ENCODE data around the gene TOP1. TPM values are rescaled to one million over a fixed set of nuclear protein-coding genes. Genes with fewer than 3 reads are reported as not detected.

The TOP1 gene
- total and polyA plus RNA-seq, 2 donors from 2014 or later = 23.4 to 49.9 TPM

DNA sequence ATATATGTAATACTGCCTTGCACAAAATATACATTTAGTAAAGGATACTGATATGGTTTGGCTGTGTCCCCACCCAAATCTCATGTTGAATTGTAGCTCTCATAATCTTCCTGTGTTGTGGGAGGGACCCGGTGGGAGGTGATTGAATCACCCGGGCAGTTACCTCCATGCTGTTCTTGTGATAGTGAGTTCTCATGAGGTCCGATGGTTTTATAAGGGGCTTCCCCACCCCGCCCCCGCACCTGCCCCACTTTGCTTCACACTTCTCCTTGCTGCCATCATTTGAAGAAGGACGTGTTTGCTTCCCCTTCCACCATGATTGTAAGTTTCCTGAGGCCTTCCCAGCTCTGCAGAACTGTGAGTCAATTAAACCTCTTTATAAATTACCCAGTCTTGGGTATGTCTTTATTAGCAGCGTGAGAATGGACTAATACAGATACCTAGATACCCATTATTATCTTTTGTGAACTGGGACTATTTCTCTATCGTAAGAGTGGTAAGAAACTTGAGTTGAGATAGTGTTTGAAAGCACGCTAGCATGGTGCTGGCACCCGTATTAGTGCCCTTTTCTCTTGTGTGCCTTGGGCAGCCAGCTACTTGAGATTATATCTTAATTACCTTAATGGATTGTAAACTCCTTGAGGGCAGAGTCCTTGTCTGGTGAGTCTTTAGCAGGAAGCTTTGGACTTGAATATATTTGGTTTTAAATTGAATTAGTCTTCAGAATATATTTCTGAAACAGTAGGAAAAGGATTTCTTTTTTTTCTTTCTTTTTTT, 25.6 kb downstream of the TOP1 start:
- FAIRE-seq = no peak
- TF ChIP-seq, protein P1, sequence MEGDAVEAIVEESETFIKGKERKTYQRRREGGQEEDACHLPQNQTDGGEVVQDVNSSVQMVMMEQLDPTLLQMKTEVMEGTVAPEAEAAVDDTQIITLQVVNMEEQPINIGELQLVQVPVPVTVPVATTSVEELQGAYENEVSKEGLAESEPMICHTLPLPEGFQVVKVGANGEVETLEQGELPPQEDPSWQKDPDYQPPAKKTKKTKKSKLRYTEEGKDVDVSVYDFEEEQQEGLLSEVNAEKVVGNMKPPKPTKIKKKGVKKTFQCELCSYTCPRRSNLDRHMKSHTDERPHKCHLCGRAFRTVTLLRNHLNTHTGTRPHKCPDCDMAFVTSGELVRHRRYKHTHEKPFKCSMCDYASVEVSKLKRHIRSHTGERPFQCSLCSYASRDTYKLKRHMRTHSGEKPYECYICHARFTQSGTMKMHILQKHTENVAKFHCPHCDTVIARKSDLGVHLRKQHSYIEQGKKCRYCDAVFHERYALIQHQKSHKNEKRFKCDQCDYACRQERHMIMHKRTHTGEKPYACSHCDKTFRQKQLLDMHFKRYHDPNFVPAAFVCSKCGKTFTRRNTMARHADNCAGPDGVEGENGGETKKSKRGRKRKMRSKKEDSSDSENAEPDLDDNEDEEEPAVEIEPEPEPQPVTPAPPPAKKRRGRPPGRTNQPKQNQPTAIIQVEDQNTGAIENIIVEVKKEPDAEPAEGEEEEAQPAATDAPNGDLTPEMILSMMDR (IDR thresholded peaks at IDR 0.05; ENCODE audit: borderline replicate concordance, extremely low read depth, insufficient read depth) = no peak
- H3K9me3 ChIP-seq (ENCODE audit: control insufficient read depth in 2 of 3, insufficient read depth in 1 of 3, low read length in 3 of 3) = no peaks in the 10 kb centered on the region
- intact Hi-C loops (cut with DNase I) = no loop called here
- H3K4me1 ChIP-seq (ENCODE audit: control insufficient read depth in 2 of 3, insufficient read depth in 2 of 3, low read depth in 1 of 3, low read length in 3 of 3) = peaks cover 2 to 34% (median 30%) of the 10 kb centered on the region in 3 donors
- no peak for DNase-seq
- no peaks in the 10 kb centered on the region for H3K27me3 ChIP-seq (ENCODE audit: control insufficient read depth, insufficient read depth, low read length)
- no peak overlapping the region for H3K4me3 ChIP-seq (ENCODE audit: low read length in 3 of 3)
- H3K36me3 ChIP-seq (ENCODE audit: control insufficient read depth in 2 of 3, insufficient read depth in 3 of 3, low read length in 3 of 3) = no peaks in the 10 kb centered on the region
- no peak overlapping the region for H3K27ac ChIP-seq (ENCODE audit: low read depth in 2 of 2, low read length in 2 of 2)
- H3K9ac ChIP-seq (ENCODE audit: low read length in 3 of 3) = no peak overlapping the region

DNA sequence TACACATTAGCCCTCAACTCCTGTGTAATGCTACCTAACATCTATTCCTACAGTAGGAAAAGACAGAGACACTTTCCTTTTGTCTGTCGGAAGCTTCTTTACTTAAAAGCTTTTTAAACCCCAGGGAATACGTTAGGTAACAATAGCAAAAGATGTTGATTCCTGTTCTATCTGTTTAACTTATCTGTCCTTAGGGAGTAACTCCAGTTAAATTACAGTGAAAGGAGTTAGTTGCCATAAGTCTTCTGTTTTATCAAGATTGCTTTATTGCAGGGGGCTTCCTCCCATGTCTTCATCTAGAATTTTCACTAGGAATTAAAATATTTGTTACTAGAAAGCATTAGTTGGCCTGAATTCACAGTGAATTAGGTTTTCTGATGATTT, 26.2 kb downstream of the TOP1 start:
- H3K9ac ChIP-seq (ENCODE audit: low read length in 3 of 3) = no peak overlapping the region
- intact Hi-C loops (cut with DNase I) = no loop called here
- H3K27ac ChIP-seq (ENCODE audit: low read depth in 2 of 2, low read length in 2 of 2) = no peak overlapping the region

DNA sequence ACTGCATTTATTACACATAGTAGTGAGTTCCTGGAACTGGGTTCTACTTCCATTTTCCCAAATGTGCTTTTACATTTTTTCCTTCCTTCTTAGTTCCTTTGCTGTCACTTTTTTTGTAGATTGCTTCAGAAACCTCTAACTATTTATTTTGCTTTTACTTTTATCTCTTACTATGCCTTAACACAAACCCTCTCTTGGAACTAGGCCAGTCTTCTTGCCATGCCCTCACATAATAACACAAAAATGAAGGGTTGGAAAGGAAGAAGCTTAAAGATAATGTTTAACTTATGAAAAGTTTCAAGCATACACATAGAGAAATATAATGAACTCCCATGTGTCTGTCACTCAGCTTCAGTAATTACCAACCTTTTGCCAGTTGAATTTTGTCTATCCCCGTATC, 27.1 kb downstream of the TOP1 start:
- no peak overlapping the region for H3K4me3 ChIP-seq (ENCODE audit: low read length in 3 of 3)
- intact Hi-C loops (cut with DNase I) = no loop called here
- H3K27me3 ChIP-seq (ENCODE audit: control insufficient read depth, insufficient read depth, low read length) = no peaks in the 10 kb centered on the region
- TF ChIP-seq, protein P1 (IDR thresholded peaks at IDR 0.05; ENCODE audit: borderline replicate concordance, extremely low read depth, insufficient read depth) = no peak
- no peak overlapping the region for H3K9ac ChIP-seq (ENCODE audit: low read length in 3 of 3)
- no peak for FAIRE-seq
- H3K4me1 ChIP-seq (ENCODE audit: control insufficient read depth in 2 of 3, insufficient read depth in 2 of 3, low read depth in 1 of 3, low read length in 3 of 3) = peaks cover 0 to 22% (median 21%) of the 10 kb centered on the region in 3 donors
- no peaks in the 10 kb centered on the region for H3K36me3 ChIP-seq (ENCODE audit: control insufficient read depth in 2 of 3, insufficient read depth in 3 of 3, low read length in 3 of 3)
- DNase-seq = no peak
- H3K27ac ChIP-seq (ENCODE audit: low read depth in 2 of 2, low read length in 2 of 2) = no peak overlapping the region
- H3K9me3 ChIP-seq (ENCODE audit: control insufficient read depth in 2 of 3, insufficient read depth in 1 of 3, low read length in 3 of 3) = no peaks in the 10 kb centered on the region

More for the DNA sequence above, 26.2 kb downstream of the TOP1 start:
- H3K4me3 ChIP-seq (ENCODE audit: low read length in 3 of 3) = no peak overlapping the region
- DNase-seq (no peak), FAIRE-seq (no peak)
- H3K27me3 ChIP-seq (ENCODE audit: control insufficient read depth, insufficient read depth, low read length) = no peaks in the 10 kb centered on the region
- H3K4me1 ChIP-seq (ENCODE audit: control insufficient read depth in 2 of 3, insufficient read depth in 2 of 3, low read depth in 1 of 3, low read length in 3 of 3) = peaks cover 2 to 28% (median 28%) of the 10 kb centered on the region in 3 donors
- H3K36me3 ChIP-seq (ENCODE audit: control insufficient read depth in 2 of 3, insufficient read depth in 3 of 3, low read length in 3 of 3) = no peaks in the 10 kb centered on the region
- no peaks in the 10 kb centered on the region for H3K9me3 ChIP-seq (ENCODE audit: control insufficient read depth in 2 of 3, insufficient read depth in 1 of 3, low read length in 3 of 3)
- TF ChIP-seq, protein P1 (IDR thresholded peaks at IDR 0.05; ENCODE audit: borderline replicate concordance, extremely low read depth, insufficient read depth) = no peak
